Measurements from ENCODE around the gene CHM.
A peak's percentile ranks its signal among the peaks of the same experiment; 100 is the strongest.

CHM gene

DNA sequence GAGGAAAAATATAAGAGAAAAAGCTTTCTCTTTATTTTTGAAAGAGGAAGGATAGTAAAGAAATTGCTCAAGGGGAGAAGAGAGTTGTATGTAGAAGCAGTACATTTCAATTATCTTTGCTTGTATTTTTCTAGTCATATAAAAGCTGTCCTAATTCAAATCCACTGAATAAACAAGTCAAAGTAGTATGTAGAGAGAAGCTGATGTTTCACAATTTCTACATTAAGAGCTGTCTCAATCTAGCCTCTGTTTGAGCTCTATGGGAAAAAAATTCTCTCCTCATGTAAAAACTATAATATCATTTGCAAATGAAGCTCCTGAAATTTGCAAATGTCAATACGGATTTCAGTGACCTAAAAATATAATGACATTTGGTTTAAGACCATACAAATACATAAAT lies 52.6 kb downstream of the CHM start:
- DNase-seq, result no peak
- no peaks in the 10 kb centered on the region for H3K36me3 ChIP-seq (replicated peaks)
- in situ Hi-C loops (cut with HindIII; ENCODE audit: low pct_ligation_motif_present, low sequenced_read_pairs), result no loop called here
- TF ChIP-seq CTCF (IDR thresholded peaks at IDR 0.05; ENCODE audit: low read depth, low read length, missing control alignments), result no peak
- H3K4me3 ChIP-seq (ENCODE audit: low read depth, low read length), result no peak overlapping the region
- H3K27me3 ChIP-seq (replicated peaks), result no peaks in the 10 kb centered on the region
- no peak overlapping the region for H3K27ac ChIP-seq

DNA sequence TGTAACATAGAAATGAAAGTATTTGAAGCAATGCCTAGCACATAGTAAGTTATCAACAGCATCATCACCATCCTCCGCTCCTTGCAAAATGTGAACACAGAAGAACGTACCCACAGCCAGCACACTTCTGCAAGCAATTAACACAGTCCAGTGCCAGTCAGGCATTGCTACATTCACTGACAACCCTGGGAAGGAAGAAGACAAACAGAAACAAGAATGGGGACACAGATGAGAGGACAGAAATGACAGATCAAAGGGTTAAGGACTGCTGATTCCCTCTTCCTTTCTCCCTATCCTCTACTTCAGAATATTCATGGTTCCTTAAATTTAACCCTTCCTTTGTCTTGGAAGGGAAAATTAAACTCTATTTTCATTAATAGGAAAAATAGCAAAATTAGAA lies 53.1 kb downstream of the CHM start:
- Histone ChIP-seq H3K4me3 (ENCODE audit: low read depth, low read length) (no peak overlapping the region), H3K27me3 (replicated peaks) (no peaks in the 10 kb centered on the region), H3K27ac (no peak overlapping the region), H3K36me3 (replicated peaks) (no peaks in the 10 kb centered on the region)
- DNase-seq, result no peak
- in situ Hi-C loops (cut with HindIII; ENCODE audit: low pct_ligation_motif_present, low sequenced_read_pairs), result no loop called here
- no peak for TF ChIP-seq CTCF (IDR thresholded peaks at IDR 0.05; ENCODE audit: low read depth, low read length, missing control alignments)

DNA sequence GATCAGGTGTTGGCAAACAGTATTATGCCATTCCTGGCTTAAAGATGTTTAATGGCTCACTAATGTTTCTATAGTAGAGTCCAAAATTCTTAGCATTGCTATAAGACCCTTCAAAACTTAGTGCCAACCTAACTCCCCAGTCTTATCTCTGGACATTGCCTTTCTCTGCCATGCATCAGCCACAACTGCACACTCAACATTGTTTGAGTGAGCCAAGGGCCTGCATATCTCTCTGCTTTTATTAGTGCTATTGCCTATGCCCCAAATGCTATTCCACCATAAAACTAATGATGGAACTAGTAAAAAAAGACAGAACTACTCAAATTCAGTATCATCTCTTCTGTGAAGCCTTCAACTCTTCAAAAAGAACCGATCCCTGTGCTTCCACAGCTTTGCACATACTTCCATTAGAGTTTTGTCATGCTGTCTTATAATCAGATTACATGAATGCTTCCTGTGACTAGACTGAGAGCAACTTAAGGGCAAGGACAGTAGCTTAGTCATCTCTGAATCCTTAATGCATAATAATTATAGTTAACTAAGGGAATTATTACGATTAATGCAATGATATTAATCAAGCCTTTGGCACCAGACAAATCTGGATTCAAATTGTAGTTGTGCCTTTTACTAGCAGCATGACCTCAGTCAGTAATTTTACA lies 53.7 kb downstream of the CHM start:
- DNase-seq, result no peak
- in situ Hi-C loops (cut with HindIII; ENCODE audit: low pct_ligation_motif_present, low sequenced_read_pairs), result no loop called here
- no peak overlapping the region for H3K27ac ChIP-seq

GRCh38 chrX:85992811-85993229 lies 54.5 kb downstream of the CHM start:
- H3K4me3 ChIP-seq (ENCODE audit: low read depth, low read length), result no peak overlapping the region
- no peaks in the 10 kb centered on the region for H3K36me3 ChIP-seq (replicated peaks)
- in situ Hi-C loops (cut with HindIII; ENCODE audit: low pct_ligation_motif_present, low sequenced_read_pairs), result no loop called here
- H3K27me3 ChIP-seq (replicated peaks), result no peaks in the 10 kb centered on the region
- peak; percentile 8 for DNase-seq
- no peak for TF ChIP-seq CTCF (IDR thresholded peaks at IDR 0.05; ENCODE audit: low read depth, low read length, missing control alignments)
- H3K27ac ChIP-seq, result no peak overlapping the region

More for the DNA sequence above, 53.7 kb downstream of the CHM start:
- Histone ChIP-seq H3K36me3 (replicated peaks) (no peaks in the 10 kb centered on the region), H3K27me3 (replicated peaks) (no peaks in the 10 kb centered on the region), H3K4me3 (ENCODE audit: low read depth, low read length) (no peak overlapping the region)
- no peak for TF ChIP-seq CTCF (IDR thresholded peaks at IDR 0.05; ENCODE audit: low read depth, low read length, missing control alignments)

GRCh38 chrX:85988353-85988752 lies 59.0 kb downstream of the CHM start:
- no peaks in the 10 kb centered on the region for H3K27me3 ChIP-seq (replicated peaks)
- in situ Hi-C loops (cut with HindIII; ENCODE audit: low pct_ligation_motif_present, low sequenced_read_pairs), result no loop called here
- no peak overlapping the region for H3K4me3 ChIP-seq (ENCODE audit: low read depth, low read length)
- TF ChIP-seq CTCF (IDR thresholded peaks at IDR 0.05; ENCODE audit: low read depth, low read length, missing control alignments), result no peak
- H3K36me3 ChIP-seq (replicated peaks), result no peaks in the 10 kb centered on the region
- no peak for DNase-seq
- no peak overlapping the region for H3K27ac ChIP-seq

- Histone ChIP-seq H3K27ac (no peak overlapping the region), H3K27me3 (replicated peaks) (no peaks in the 10 kb centered on the region), H3K4me3 (ENCODE audit: low read depth, low read length) (no peak overlapping the region), H3K36me3 (replicated peaks) (no peaks in the 10 kb centered on the region)
- in situ Hi-C loops (cut with HindIII; ENCODE audit: low pct_ligation_motif_present, low sequenced_read_pairs), result no loop called here
- TF ChIP-seq CTCF (IDR thresholded peaks at IDR 0.05; ENCODE audit: low read depth, low read length, missing control alignments), result no peak
- DNase-seq, result no peak
Measured at GRCh38 chrX:85980286-85980685, 67.1 kb downstream of the CHM start.

Measured in brain microvascular endothelial cell (primary cell).